Lower leg skin (tissue), 4 donors: ENCODE measurements around the gene PPCDC. TPM values are rescaled to one million over a fixed set of nuclear protein-coding genes. Genes with fewer than 3 reads are reported as not detected.

Source experiments
- DNase-seq, 2 donors: peaks; one replicate each; pipeline ENCODE4 v3.0.0-alpha.2; 2019; ENCODE audit warnings: low spot score in 2 of 2
- H3K4me3 ChIP-seq: fragments of 200-600 bp; sonication (generic); 2 replicates; pipeline ENCODE4 v1.5.1; 2017; ENCODE audit warnings: mild to moderate bottlenecking, low read depth; ENCODE audit not compliant: poor library complexity, severe bottlenecking
- CTCF ChIP-seq, 3 donors: fragments of 450-650 bp; IDR thresholded peaks; one replicate each; pipeline ENCODE4 v1.5.1; 2016; ENCODE audit warnings: antibody characterized with exemption in 3 of 3, mild to moderate bottlenecking in 3 of 3, moderate library complexity in 2 of 3
- POLR2A ChIP-seq, 2 donors: fragments of 450-650 bp; IDR thresholded peaks; one replicate each; pipeline ENCODE4 v1.6.1; 2016 to 2017; ENCODE audit warnings: antibody characterized with exemption in 2 of 2, mild to moderate bottlenecking in 1 of 2, moderate library complexity in 1 of 2
- WGBS, 2 donors: methylation state at CpG; one replicate each; pipeline ENCODE4 v1.1.5; 2018; 5-methylcytosine and 5-hydroxymethylcytosine counted together
- intact Hi-C: fragments of 100-400 bp; cut with DNase I; formaldehyde crosslinking; loops from one replicate; pipeline ENCODE4 v1.15.0; 2023; ENCODE audit warnings: low total_unique reads
- total RNA-seq, 4 donors: library from RNA; depleted of rRNA; stranded (reverse); fragments of >200 nt; gene quantifications; one replicate each; pipeline ENCODE4 v1.1.0, GENCODE V29; 2016

The PPCDC gene
- total RNA-seq, 4 donors from 2014 or later: 14.4 to 21.4 (median 17.5) TPM

GRCh38 chr15:75001310-75001709, 22.1 kb upstream of the PPCDC start:
- no peak overlapping the region for H3K4me3 ChIP-seq
- intact Hi-C loops: no loop called here
- TF ChIP-seq POLR2A (IDR thresholded peaks at IDR 0.05) (no peak), CTCF (IDR thresholded peaks at IDR 0.05) (no peak)
- 69 to 75% methylated on average over 6 of the region's 6 CpGs for WGBS, 2 donors
- no peak for DNase-seq

- intact Hi-C loops: no loop called here
- DNase-seq: no peak
- WGBS, 2 donors: 55 to 76% methylated on average over 7 of the region's 7 CpGs
- TF ChIP-seq POLR2A (IDR thresholded peaks at IDR 0.05) (no peak), CTCF (IDR thresholded peaks at IDR 0.05) (no peak)
- no peak overlapping the region for H3K4me3 ChIP-seq
Measured at GRCh38 chr15:75002398-75002797, 21.0 kb upstream of the PPCDC start.

- no peak overlapping the region for H3K4me3 ChIP-seq
- no peak for DNase-seq
- WGBS, 2 donors: 87 to 89% methylated on average over 13 of the region's 13 CpGs
- TF ChIP-seq POLR2A (IDR thresholded peaks at IDR 0.05) (no peak), CTCF (IDR thresholded peaks at IDR 0.05) (no peak)
- intact Hi-C loops: no loop called here
Measured at GRCh38 chr15:75007216-75007615, 16.2 kb upstream of the PPCDC start.

GRCh38 chr15:75008221-75008625, 15.2 kb upstream of the PPCDC start:
- no peak for DNase-seq
- intact Hi-C loops: no loop called here
- TF ChIP-seq CTCF (IDR thresholded peaks at IDR 0.05) (no peak), POLR2A (IDR thresholded peaks at IDR 0.05) (no peak)
- 72 to 75% methylated on average over 5 of the region's 5 CpGs for WGBS, 2 donors
- no peak overlapping the region for H3K4me3 ChIP-seq

DNA sequence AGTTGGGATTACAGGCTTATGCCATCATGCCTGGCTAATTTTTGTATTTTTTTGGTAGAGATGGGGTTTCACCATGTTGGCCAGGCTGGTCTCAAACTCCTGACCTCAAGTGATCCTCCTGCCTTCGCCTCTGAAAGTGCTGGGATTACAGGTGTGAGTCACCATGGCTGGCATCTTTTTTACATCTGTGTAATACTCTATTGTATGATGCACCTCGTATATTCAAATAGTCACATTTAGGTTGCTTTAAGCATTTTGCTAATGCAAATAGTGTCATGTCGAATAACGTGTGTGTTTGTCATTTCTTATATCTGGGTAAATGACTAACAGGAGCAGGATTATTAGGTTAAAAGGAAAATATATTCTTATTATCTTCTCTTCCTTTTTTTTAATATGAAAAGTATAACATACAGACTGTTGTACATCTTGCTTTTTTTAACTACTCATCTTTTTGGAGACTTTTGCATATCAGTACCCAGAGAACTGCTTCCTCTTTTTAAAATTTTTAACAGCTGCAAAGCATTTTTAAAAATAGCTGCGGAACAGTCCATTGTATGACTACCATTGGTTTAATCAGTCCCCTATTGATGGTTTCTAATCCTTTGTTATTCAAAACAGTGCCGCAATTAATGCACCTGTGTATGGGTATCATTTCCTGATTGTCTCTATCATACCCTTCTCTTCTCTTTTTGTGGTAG, 14.6 kb upstream of the PPCDC start:
- no peak for DNase-seq
- intact Hi-C loops: no loop called here
- 63 to 67% methylated on average over 6 of the region's 6 CpGs for WGBS, 2 donors
- H3K4me3 ChIP-seq: no peak overlapping the region
- no peak for TF ChIP-seq CTCF (IDR thresholded peaks at IDR 0.05)
- TF ChIP-seq POLR2A (IDR thresholded peaks at IDR 0.05): no peak

DNA sequence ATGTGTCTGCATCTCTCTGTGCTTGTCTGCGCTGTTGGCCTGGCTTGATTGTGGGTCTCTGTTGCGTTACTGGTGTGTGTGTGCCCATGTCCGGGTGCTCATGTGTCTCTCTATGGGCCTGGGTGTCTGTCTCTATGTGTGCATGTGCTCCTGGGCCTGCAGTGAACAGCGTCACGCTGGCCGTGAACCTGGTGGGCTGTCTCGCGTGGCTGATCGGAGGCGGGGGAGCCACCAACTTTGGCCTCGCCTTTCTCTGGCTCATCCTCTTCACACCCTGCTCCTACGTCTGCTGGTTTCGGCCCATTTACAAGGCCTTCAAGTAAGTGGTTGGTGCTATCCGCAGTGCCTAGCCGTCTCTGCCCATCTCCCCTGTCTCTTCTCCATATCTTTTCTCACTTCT, 7.0 kb upstream of the PPCDC start:
- TF ChIP-seq CTCF (IDR thresholded peaks at IDR 0.05): no peak
- intact Hi-C loops: no loop called here
- WGBS, 2 donors: 96 to 97% methylated on average over 15 of the region's 15 CpGs
- H3K4me3 ChIP-seq: no peak overlapping the region
- no peak for DNase-seq
